Lung microvascular endothelial cell (primary cell): ENCODE data around the gene PIP5K1B. TPM values are rescaled to one million over a fixed set of nuclear protein-coding genes. Genes with fewer than 3 reads are reported as not detected.

ENCODE experiments used
- DNase-seq, 2 donors: peaks; one replicate each; pipeline versions ENCODE4 v3.0.0 to v3.0.0-alpha.2; 2010; ENCODE audit warnings: low read depth in 2 of 2
- total RNA-seq: library from RNA; depleted of rRNA; stranded (reverse); fragments of >200 nt; gene quantifications from 2 replicates; pipeline ENCODE4 v1.2.1, GENCODE V29; 2014

The PIP5K1B gene
- total RNA-seq, 1 donor from 2014 or later: under 0.01 TPM

- DNase-seq: no peak
Measured at GRCh38 chr9:68707801-68708488, 2.9 kb downstream of the PIP5K1B start.

GRCh38 chr9:68708513-68708912 is 3.5 kb downstream of the PIP5K1B start:
- DNase-seq: no peak

GRCh38 chr9:68709291-68710110 is 4.5 kb downstream of the PIP5K1B start:
- DNase-seq: no peak

GRCh38 chr9:68710111-68710471 is 5.1 kb downstream of the PIP5K1B start:
- DNase-seq: no peak

- DNase-seq: no peak
Measured at GRCh38 chr9:68711281-68711680, 6.2 kb downstream of the PIP5K1B start.

GRCh38 chr9:68711932-68712331 is 6.9 kb downstream of the PIP5K1B start:
- no peak for DNase-seq

GRCh38 chr9:68714416-68715180 is 9.6 kb downstream of the PIP5K1B start:
- no peak for DNase-seq

GRCh38 chr9:68715181-68715456 is 10.1 kb downstream of the PIP5K1B start:
- DNase-seq: no peak

GRCh38 chr9:68717552-68718443 is 12.8 kb downstream of the PIP5K1B start:
- no peak for DNase-seq

GRCh38 chr9:68719847-68720246 is 14.8 kb downstream of the PIP5K1B start:
- DNase-seq: no peak

- no peak for DNase-seq
Measured at GRCh38 chr9:68720656-68721313, 15.7 kb downstream of the PIP5K1B start.

- DNase-seq: no peak
Measured at GRCh38 chr9:68721666-68722330, 16.8 kb downstream of the PIP5K1B start.

GRCh38 chr9:68725070-68725469 is 20.0 kb downstream of the PIP5K1B start:
- no peak for DNase-seq

- no peak for DNase-seq
Measured at GRCh38 chr9:68726489-68726888, 21.4 kb downstream of the PIP5K1B start.

GRCh38 chr9:68727636-68728035 is 22.6 kb downstream of the PIP5K1B start:
- no peak for DNase-seq

GRCh38 chr9:68728731-68729130 is 23.7 kb downstream of the PIP5K1B start:
- no peak for DNase-seq

GRCh38 chr9:68730570-68731235 is 25.7 kb downstream of the PIP5K1B start:
- DNase-seq: no peak

GRCh38 chr9:68731857-68732256 is 26.8 kb downstream of the PIP5K1B start:
- no peak for DNase-seq

- DNase-seq: no peak
Measured at GRCh38 chr9:68732405-68733020, 27.5 kb downstream of the PIP5K1B start.
